MCF 10A (cell line): ENCODE data around the gene KAT7. TPM values are rescaled to one million over a fixed set of nuclear protein-coding genes. Genes with fewer than 3 reads are reported as not detected.
"Not testable (repeated sequence)": the region's sequence is repeated elsewhere in the genome, so short reads cannot be mapped to it uniquely, and the experiment has no call there.

Source experiments
- BruUV-seq: library from RNA; stranded (reverse); fragments of 400-500 nt; replicated peaks from 2 replicates; lab custom pipeline; 2021; lab: Mats Ljungman, UMichigan
- CTCF ChIA-PET: fragments of 300-600 bp; sonication (Branson Sonifier 250); formaldehyde crosslinking; extraction: SDS; loops from one replicate; lab custom pipeline; 2021; ENCODE audit warnings: antibody characterized with exemption, inconsistent platforms; lab: Yijun Ruan, JAX
- POLR2A ChIA-PET: fragments of 300-600, 350-650 bp; sonication (Branson Sonifier 250); formaldehyde crosslinking; extraction: SDS; loops from one replicate; lab custom pipeline; 2020; ENCODE audit warnings: antibody characterized with exemption, inconsistent platforms; lab: Yijun Ruan, JAX
- DNase-seq: peaks from one replicate; pipeline ENCODE4 v3.0.0-alpha.2; 2018; ENCODE audit not compliant: unreplicated experiment
- H3K27ac Mint-ChIP-seq: one replicate; pipeline ENCODE4 v1.8.0; 2022; ENCODE audit warnings: mild to moderate bottlenecking, low read depth, mixed read lengths; ENCODE audit not compliant: unreplicated experiment
- H3K27me3 Mint-ChIP-seq: one replicate; pipeline ENCODE4 v1.8.0; 2022; ENCODE audit warnings: mixed read lengths; ENCODE audit not compliant: insufficient read depth, unreplicated experiment
- H3K36me3 Mint-ChIP-seq: one replicate; pipeline ENCODE4 v1.8.0; 2022; ENCODE audit warnings: mild to moderate bottlenecking, moderate library complexity, mixed read lengths; ENCODE audit not compliant: insufficient read depth, unreplicated experiment
- H3K4me1 Mint-ChIP-seq: one replicate; pipeline ENCODE4 v1.8.0; 2022; ENCODE audit warnings: mixed read lengths; ENCODE audit not compliant: insufficient read depth, unreplicated experiment
- H3K4me3 Mint-ChIP-seq: one replicate; pipeline ENCODE4 v1.8.0; 2022; ENCODE audit warnings: mild to moderate bottlenecking, moderate library complexity, mixed read lengths; ENCODE audit not compliant: unreplicated experiment
- H3K9me3 Mint-ChIP-seq: one replicate; pipeline ENCODE4 v1.8.0; 2022; ENCODE audit warnings: mixed read lengths; ENCODE audit not compliant: unreplicated experiment
- intact Hi-C: fragments of 100-400 bp; cut with micrococcal nuclease; formaldehyde crosslinking; loops from 2 replicates; pipeline ENCODE4 v1.14.1; 2022
- total RNA-seq: library from RNA; stranded (reverse); gene quantifications from 2 replicates; pipeline ENCODE4 v1.2.3, GENCODE V29; 2022
- TF ChIP-seq, protein P1 (sequence below): fragments of 200-600 bp; IDR thresholded peaks from one replicate; pipeline ENCODE4 v1.8.0; 2022; ENCODE audit warnings: antibody characterized with exemption, mild to moderate bottlenecking; ENCODE audit not compliant: unreplicated experiment

Gene KAT7
- total RNA-seq, 1 experiment from 2014 or later, result 53.7 TPM

DNA sequence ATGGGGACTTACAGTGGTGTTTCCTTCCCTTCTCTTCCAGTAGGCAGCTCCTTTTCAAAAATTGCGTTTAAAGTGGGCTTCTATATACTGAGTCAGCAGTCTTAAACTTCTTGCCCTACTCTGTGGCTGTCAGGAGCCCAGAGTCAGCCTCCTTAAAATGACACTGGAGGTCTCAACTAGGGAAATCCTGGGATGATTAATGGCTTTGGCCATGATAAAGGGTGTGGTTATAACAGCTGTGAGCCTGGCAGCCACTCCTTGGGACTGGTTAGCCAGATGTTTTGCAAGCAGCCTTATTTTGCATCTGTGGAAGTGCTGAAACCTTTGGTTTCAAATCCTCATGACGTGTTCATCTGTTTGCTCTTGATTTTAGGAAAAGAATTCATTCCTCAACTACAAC lies 34.3 kb downstream of the KAT7 start:
- H3K27me3 Mint-ChIP-seq, result no peaks in the 10 kb centered on the region
- H3K36me3 Mint-ChIP-seq, result peaks cover 92% of the 10 kb centered on the region
- H3K9me3 Mint-ChIP-seq, result no peaks in the 10 kb centered on the region
- no peak overlapping the region for H3K27ac Mint-ChIP-seq
- POLR2A ChIA-PET, result interaction anchor here (0.6 kb wide), 1 partner anchor 27 kb away, joined by 3 read pairs; no protein-coding TSS in a partner anchor
- DNase-seq, result no peak
- H3K4me1 Mint-ChIP-seq, result no peaks in the 10 kb centered on the region
- BruUV-seq, result no TSS peak
- H3K4me3 Mint-ChIP-seq, result no peak overlapping the region
- TF ChIP-seq, protein P1, sequence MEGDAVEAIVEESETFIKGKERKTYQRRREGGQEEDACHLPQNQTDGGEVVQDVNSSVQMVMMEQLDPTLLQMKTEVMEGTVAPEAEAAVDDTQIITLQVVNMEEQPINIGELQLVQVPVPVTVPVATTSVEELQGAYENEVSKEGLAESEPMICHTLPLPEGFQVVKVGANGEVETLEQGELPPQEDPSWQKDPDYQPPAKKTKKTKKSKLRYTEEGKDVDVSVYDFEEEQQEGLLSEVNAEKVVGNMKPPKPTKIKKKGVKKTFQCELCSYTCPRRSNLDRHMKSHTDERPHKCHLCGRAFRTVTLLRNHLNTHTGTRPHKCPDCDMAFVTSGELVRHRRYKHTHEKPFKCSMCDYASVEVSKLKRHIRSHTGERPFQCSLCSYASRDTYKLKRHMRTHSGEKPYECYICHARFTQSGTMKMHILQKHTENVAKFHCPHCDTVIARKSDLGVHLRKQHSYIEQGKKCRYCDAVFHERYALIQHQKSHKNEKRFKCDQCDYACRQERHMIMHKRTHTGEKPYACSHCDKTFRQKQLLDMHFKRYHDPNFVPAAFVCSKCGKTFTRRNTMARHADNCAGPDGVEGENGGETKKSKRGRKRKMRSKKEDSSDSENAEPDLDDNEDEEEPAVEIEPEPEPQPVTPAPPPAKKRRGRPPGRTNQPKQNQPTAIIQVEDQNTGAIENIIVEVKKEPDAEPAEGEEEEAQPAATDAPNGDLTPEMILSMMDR, result no peak
- CTCF ChIA-PET, result interaction anchor here (2.2 kb wide), 1 partner anchor 175 kb away, joined by 13 read pairs; no protein-coding TSS in a partner anchor
- intact Hi-C loops, result no loop called here

DNA sequence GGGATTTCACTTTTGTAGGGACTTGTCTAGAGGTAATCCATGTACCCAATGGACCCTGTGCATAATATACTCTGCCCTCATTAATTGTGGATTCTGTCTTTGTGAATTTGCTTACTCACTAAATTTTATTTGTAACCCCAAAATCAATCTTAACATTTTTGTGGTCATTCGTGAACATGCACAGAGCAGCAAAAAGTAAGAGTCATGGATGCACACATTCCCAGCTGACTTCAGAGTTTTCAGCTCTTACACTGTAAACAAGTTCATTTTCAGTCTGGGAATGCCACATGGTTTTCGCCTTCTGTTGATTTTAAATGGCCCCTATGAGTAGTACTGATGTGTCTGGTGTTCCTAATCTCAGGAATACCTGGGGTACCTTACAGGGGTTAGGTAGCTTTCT lies 35.1 kb downstream of the KAT7 start:
- ChIA-PET POLR2A (no interaction called here), CTCF (interaction anchor here (2.2 kb wide), 1 partner anchor 174 kb away, joined by 13 read pairs; no protein-coding TSS in a partner anchor)
- TF ChIP-seq, protein P1, result no peak
- Mint-ChIP-seq H3K36me3 (peaks cover 92% of the 10 kb centered on the region), H3K27ac (no peak overlapping the region), H3K9me3 (no peaks in the 10 kb centered on the region), H3K27me3 (no peaks in the 10 kb centered on the region), H3K4me1 (no peaks in the 10 kb centered on the region), H3K4me3 (no peak overlapping the region)
- intact Hi-C loops, result no loop called here
- DNase-seq, result no peak
- no TSS peak for BruUV-seq

DNA sequence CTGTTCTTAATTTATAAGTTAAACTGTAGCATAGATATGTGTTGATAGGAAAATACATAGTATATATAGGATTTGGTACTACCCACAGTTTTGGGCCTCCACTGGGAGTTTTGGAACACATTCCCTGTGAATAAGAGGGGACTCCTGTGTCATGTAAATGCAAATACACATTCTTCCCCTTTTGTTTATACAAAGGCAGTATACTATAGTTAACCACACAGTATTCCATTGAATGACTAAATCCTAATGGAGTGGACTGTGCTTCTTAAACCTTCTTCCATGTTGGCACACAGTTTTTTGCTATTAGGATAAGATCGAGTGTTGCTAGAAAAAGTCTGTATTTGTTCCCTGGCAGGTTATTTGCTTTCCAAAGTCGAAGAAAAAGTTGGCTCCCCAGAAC lies 37.2 kb downstream of the KAT7 start:
- no peak overlapping the region for H3K4me3 Mint-ChIP-seq
- H3K36me3 Mint-ChIP-seq, result peaks cover 97% of the 10 kb centered on the region
- no peak overlapping the region for H3K27ac Mint-ChIP-seq
- peaks cover 4% of the 10 kb centered on the region for H3K4me1 Mint-ChIP-seq
- no peaks in the 10 kb centered on the region for H3K9me3 Mint-ChIP-seq
- intact Hi-C loops, result no loop called here
- ChIA-PET POLR2A (interaction anchor here (0.5 kb wide), 1 partner anchor 25 kb away, joined by 3 read pairs; no protein-coding TSS in a partner anchor), CTCF (no interaction called here)
- TF ChIP-seq, protein P1, result no peak
- BruUV-seq, result no TSS peak
- no peaks in the 10 kb centered on the region for H3K27me3 Mint-ChIP-seq
- DNase-seq, result no peak

DNA sequence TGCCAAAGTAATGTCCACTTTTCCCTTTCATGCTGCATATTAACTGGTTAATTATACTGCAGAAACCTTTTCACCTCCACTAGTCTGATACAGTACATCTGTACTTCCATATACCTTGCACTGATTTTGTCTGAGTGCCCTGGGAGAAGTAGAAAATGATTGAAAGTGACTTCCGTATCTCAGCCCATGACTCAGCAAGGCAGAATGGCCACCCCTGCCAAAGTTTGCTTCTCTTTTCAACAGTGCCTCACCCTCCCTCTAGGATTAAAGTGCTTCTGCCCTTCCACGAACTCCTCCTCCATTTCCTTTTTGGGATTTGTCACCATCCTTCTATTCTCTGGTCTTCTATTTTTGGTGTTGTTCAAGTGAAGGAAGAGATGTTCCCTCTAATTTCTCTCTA lies 39.8 kb downstream of the KAT7 start:
- H3K9me3 Mint-ChIP-seq, H3K4me1 Mint-ChIP-seq, H3K27ac Mint-ChIP-seq, H3K4me3 Mint-ChIP-seq, intact Hi-C loops, H3K27me3 Mint-ChIP-seq, CTCF ChIA-PET, POLR2A ChIA-PET: not testable (repeated sequence)
- TSS peak; percentile 34 for BruUV-seq
- H3K36me3 Mint-ChIP-seq, result peaks cover 95% of the 10 kb centered on the region
- peak; percentile 14 for DNase-seq

DNA sequence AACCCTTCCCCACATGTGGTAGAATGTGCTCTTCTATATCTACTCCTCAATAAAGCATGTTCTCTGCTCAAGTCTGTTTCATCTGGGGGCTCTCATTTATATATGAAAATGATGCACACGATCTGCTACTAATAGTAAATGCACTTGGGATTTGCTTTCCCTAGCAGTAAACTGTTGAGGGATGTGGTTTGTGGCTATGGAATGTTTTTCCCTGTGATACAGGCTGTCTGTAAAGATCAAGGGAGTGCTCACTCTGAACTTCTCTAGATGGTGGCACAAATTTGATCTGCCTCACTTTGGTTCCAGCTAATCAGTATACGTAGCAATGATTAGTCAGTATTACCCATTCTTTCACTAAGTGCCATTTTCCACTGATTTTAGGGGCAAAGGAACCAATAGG lies 40.5 kb downstream of the KAT7 start:
- TF ChIP-seq, protein P1, result no peak
- no TSS peak for BruUV-seq
- ChIA-PET POLR2A (no interaction called here), CTCF (no interaction called here)
- peaks cover 95% of the 10 kb centered on the region for H3K36me3 Mint-ChIP-seq
- intact Hi-C loops, result no loop called here
- H3K27ac Mint-ChIP-seq, result no peak overlapping the region
- no peak overlapping the region for H3K4me3 Mint-ChIP-seq
- H3K9me3 Mint-ChIP-seq, result no peaks in the 10 kb centered on the region
- DNase-seq, result no peak
- no peaks in the 10 kb centered on the region for H3K27me3 Mint-ChIP-seq
- H3K4me1 Mint-ChIP-seq, result peaks cover 7% of the 10 kb centered on the region
